NCI-H2107 (cell line): ENCODE measurements around the gene PPFIA4.
A peak's percentile ranks its signal among the peaks of the same experiment; 100 is the strongest.
"Not testable (repeated sequence)": the region's sequence is repeated elsewhere in the genome, so short reads cannot be mapped to it uniquely, and the experiment has no call there.

Experiments used
- DNase-seq: peaks from one replicate; lab custom pipeline; 2025; lab: John Stamatoyannopoulos, UW

The PPFIA4 gene

GRCh38 chr1:203017692-203018091 is 8.6 kb upstream of the PPFIA4 start:
- no peak for DNase-seq

DNA sequence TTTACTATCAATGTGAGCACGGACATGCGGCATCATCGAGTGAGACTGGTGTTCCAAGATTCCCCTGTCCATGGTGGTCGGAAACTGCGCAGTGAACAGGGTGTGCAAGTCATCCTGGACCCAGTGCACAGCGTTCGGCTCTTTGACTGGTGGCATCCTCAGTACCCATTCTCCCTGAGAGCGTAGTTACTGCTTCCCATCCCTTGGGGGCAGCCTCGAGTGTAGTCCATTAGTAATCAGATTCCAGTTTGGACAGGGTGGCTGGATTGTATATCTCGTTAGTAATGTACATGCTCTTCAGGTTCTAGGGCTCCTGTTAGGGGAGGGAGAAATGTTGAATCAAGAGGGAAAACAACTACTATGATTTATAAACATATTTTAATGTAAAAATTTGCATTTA is 3.4 kb upstream of the PPFIA4 start:
- DNase-seq, result not testable (repeated sequence)

GRCh38 chr1:203025686-203026030 is 633 bp upstream of the PPFIA4 start:
- no peak for DNase-seq

- DNase-seq, result no peak
Measured at GRCh38 chr1:203026666-203027663, 674 bp downstream of the PPFIA4 start.

GRCh38 chr1:203028067-203028783 is 1.9 kb downstream of the PPFIA4 start:
- DNase-seq, result no peak

GRCh38 chr1:203028784-203029553 is 2.7 kb downstream of the PPFIA4 start:
- DNase-seq, result no peak

GRCh38 chr1:203031467-203031866 is 5.2 kb downstream of the PPFIA4 start:
- DNase-seq, result no peak

DNA sequence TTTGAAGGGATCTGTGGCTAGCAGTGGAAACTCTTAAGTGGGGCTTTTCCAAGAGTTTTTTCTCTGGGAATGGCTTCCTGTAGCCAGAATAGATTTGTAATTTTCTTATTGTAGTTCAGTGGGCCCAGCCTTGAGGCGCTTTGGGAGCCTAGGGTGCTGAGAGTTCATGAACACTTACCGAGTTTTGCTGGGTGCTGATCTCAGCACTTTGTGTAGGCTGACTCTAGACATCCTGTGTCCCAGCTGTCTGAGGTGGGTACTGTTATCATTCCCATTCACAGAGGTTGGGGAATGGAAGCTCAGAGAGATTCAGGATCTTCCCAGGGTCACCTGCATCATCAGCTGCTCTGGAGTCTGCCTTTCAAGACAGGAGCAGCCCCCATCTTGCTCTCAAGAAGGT is 7.0 kb downstream of the PPFIA4 start:
- DNase-seq, result no peak

GRCh38 chr1:203033917-203034316 is 7.6 kb downstream of the PPFIA4 start:
- DNase-seq, result no peak

GRCh38 chr1:203034422-203035110 is 8.3 kb downstream of the PPFIA4 start:
- no peak for DNase-seq

GRCh38 chr1:203035111-203036000 is 9.1 kb downstream of the PPFIA4 start:
- no peak for DNase-seq

GRCh38 chr1:203036135-203036534 is 9.8 kb downstream of the PPFIA4 start:
- no peak for DNase-seq

DNA sequence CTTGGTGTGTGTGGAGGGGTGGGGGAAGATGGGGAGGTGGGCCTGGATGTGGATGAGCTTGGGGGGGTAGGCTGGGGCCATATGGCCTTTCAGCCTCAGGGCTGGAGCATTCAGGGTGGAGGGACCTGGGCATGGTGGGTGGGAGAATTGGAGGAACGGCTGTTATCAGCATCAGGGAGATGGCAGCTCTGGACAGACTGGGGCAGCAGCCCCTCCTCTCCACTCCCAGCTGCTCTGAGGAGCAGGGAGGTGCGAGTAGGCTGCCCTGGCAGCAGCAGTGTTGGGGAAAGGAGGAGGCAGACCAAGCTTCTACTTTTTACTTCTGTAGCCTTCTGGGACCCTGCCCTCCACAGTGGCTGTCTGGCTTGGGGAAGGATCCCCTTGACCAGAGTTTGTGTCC is 10.2 kb downstream of the PPFIA4 start:
- DNase-seq, result no peak

DNA sequence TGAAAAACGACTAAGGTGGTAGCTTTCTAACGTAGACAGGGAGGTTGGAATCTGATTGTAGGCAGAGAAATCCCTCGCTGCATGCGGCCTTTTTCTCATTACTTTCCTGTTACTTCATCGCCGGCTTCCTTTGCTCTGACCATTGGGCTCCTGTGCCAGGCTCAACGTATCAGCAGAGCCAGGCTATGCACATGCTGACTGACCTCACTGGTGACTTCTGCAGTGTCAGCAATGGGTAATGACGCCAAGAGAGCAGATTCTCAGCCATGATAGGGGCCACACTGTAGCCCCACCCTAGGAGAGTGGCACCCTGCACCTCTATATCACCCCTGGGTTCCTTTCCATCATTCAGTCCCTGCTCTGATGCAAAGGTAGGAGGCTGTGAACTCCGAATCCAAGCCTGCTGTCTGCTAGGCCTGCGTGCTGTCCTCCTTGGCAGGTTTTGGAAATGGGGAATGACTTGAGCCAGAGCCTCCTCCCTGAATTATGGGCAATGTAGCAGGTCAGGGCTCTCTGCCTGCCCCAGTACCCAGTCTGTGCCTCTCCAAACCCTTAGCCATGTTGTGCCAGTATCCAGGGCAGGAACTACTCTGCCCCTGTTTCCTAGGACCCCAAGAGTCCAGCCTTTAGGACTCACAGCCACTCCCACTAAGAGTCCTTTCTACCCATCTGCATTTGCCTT is 11.4 kb downstream of the PPFIA4 start:
- no peak for DNase-seq

- no peak for DNase-seq
Measured at GRCh38 chr1:203038217-203038741, 12.0 kb downstream of the PPFIA4 start.

DNA sequence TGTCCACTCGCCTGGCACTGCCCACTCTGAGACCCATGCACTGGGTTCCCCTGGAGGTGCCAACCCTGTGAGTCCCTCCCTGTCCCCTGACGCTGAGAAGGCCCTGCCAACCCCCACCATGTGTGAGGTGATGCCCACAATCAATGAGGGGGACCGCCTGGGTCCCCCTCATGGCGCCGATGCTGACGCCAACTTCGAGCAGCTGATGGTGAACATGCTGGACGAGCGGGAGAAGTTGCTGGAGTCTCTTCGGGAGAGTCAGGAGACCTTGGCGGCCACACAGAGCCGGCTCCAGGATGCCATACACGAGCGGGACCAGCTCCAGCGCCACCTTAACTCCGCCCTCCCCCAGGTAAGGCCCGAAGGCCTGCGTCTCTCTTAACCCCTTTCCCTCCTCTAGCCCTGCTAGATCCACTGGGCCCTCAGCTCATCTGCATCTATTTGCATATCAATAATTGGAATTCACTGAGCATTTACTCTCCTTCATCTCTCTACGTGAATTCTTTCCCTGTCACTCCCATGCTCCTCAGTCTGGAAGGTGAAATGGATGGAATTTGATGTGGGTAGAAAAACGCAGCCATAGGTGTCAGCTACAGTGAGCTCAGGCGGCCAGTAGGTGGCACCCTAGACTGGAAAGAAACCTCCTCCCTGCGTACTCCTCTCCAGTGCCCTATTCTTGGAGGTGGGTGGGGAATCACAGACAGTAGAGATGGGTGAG is 12.8 kb downstream of the PPFIA4 start:
- peak; percentile 59 for DNase-seq

DNA sequence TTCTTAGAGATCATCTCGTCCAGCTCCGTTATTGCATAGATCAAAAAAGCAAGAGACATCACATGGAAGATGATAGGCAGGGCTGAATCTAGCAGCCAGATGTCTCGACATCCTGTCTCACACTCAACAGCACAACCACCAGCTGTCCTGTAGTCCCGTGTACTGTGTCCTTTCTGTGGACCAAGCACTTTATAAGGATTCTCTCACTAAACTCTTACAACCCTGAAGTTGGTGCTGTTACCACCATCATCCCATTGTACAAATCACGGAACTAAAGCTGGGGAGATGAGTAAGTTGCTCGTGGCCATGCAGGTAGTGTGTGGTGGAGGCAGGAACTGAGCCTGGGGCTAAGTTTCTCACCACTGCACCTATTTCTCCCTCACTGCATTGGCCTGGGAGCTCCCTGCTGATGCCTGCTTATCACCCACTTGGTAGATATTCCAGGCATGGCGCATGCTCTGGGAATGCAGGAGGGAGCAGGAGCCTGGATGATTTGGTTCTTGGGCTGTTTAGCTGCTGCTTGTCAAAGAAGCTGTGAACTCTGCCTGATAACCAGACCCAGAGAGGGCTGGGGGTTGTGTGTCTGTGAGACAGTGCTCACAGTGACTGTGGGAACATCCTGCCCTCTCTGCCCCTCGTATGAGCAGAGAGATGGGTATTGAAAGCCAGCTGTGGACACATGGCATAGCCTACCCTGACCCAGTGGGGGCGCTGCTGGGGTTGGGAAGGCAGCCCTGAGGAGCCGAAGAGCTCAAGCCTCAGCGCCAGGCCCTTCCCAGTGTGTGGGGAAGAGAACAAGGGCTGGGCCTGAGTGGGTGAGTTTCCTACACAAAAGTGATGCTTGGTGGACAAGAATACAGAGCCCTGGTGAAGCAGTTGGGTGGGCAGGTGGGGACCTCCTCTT is 13.6 kb downstream of the PPFIA4 start:
- no peak for DNase-seq
